ENCODE measurements around the gene TOM1L2.
A peak's percentile ranks its signal among the peaks of the same experiment; 100 is the strongest.
"Not testable (repeated sequence)": the region's sequence is repeated elsewhere in the genome, so short reads cannot be mapped to it uniquely, and the experiment has no call there.

The TOM1L2 gene

DNA sequence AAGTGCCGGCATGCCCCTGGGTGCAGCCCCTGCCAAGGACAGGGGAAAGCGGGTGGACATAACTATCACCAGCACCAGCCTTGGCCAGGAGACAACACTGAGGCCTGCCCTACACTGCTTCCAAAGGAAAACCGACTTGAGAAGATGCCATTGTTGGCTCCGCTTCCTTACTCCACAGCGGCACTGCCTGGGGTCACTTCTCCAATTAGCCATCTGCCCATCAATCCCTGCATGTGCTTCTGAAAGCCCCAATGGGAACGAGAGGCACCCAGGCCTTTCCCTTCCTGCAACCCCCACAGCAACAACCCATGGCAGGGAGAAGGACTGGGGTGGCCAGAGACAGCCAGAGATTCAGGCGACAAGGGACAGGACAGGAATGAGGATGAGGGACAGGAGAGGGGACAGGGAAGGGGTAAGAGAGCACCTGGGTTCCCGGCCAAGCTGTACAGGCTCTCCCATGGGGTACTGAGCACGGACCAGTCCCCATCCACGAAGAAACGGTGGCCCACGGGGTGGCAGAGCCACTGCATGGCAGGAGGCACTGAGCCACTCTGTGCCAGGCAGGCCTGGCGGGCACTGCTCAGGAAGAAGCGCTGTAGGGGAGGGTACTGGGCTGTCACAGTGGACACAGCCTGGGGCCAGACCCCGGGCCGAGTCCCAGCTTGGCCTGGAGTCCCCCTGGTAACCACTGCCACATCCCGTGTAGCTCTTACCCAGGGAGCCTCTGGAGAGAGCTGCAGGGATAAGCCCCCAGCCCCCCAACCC lies 156.6 kb downstream of the TOM1L2 start:
- no peak for DNase-seq

- DNase-seq = no peak
These were observed 157.2 kb downstream of the TOM1L2 start for GRCh38 chr17:17815062-17815406.

DNA sequence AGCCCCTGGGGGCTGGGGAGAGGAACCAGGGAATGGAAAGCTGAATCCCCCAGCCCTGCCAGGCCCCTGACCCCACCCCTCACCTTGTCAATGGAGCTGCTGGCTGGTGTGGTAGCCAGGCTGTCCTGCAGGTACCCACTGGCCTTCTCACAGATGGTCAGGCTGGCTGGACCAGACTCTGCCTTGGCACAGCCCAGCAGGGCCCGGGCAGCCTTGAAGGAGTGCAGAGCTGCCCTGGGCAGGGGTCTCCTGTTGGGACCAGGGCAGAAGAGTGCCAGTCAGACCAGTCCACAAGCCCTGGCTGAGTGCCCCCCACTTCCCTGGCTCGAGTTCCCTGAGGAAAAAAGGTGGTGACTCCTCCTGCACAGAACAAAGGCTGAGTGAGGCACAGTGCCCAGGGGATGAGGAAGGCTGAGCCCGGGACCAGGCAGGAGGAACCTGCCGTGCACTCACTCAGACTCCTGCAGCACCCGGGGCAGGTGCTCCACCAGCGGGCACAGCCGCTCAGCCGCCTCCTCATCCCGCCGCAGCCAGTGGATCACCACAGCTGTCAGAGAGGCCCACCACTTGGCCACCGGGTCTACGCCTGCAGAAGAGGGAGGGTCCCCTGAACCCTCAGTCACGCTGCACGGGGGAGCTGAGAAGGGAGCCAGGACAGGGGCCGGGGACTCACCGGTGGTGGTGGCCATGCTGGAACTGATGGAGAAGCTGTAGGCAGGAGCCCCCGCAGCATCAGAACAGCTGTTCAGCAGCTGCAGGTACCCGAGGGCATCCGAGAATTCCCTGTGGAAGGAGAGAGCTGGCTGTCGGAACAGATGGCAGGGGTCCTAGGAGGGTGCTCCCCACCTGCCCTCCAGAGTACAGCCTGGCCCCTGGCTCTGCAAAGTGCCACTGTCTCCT lies 157.8 kb downstream of the TOM1L2 start:
- DNase-seq = no peak

DNA sequence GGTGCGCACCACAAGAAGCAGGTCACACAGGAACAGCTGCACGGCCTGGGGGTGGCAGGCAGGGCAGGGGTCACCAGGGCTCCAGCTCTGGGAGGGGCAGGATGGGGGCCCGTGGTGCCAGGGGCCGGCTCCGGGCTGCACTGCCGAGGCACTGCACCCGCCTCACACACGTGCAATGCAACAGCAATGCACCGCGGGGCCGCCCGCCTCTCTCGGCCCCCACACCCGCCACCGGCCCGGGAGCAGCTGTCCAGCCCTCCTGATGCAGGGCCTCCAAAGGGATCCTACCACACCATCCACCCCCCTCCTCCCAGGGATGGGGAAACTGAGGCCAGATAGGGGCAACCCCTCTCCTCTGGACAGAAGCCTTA lies 158.5 kb downstream of the TOM1L2 start:
- DNase-seq = no peak

- no peak for DNase-seq
These were observed 159.0 kb downstream of the TOM1L2 start for GRCh38 chr17:17813055-17813724.

GRCh38 chr17:17812211-17813054 lies 159.8 kb downstream of the TOM1L2 start:
- DNase-seq = peak; percentile 32 to 71

- DNase-seq = no peak
These were observed 160.6 kb downstream of the TOM1L2 start for GRCh38 chr17:17811381-17812210.

- DNase-seq = no peak
These were observed 161.3 kb downstream of the TOM1L2 start for GRCh38 chr17:17810895-17811248.

DNA sequence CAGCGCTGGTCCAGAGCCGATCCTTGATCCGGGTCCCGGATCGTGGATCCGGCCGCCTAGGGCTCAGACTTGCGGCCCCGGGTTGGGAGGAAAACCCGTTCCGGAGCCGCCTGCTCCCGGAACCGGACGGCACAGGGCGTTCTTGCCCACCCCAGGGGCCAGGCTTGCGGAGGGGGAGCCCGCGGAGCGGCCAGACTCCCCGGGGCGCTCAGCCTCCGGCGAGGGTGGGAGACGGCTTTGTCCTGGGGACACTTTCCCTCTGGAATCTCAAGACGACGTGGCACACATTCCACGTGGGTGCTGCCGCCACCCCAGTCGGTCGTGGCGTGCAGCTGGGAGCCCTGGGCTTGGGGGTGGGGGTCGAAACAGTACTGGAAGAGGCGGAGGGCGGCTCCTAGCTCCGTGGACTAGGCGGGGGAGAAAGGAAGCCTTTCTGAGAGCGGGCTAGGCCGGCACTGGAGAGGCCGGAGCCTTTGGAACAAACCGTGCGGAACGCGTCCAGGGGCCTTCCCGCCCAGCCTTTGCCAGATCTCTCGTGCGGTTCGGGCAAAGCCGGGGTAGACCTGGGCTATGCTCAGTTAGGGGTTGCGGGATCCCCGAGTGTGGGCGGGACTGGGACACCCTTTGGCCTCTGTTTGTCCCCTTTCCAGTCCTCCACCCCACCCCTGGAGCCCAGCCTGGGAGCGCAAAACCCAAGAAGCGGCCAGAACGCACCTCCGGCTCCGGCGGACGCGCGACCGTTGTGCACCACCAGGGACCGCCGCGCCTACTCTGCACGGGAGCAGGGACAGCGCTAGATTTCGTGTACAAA lies 161.9 kb downstream of the TOM1L2 start:
- DNase-seq = no peak

DNA sequence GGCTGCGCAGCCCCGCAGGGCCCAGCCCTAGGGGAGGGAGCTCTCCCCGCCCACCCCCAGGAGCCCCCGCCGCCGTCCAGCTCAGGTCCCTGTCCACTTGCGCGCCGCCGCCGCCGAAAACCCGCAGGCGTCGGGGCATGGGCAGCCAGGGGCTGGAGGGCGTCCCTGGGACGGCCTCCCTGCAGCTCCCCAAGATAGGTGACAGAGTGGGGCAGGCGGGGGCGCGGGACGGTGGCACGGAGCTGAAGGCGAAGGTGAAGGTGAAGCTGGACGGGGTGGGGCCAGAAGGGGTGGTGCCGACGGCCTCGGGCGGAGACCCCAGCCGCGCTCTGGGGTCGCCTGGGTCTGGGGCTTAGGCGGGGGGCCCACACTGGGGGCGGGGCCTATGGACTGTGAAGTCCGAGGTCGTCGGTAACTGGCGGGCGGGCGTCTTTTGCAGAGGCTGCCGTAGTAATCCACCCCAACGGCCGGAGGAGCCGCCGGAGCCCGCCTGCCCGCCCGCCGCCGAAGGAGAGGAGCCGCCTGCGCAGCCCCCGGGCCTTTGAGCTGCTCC lies 162.6 kb downstream of the TOM1L2 start:
- DNase-seq = no peak

- no peak for DNase-seq
These were observed 163.3 kb downstream of the TOM1L2 start for GRCh38 chr17:17808706-17809432.

- DNase-seq = not testable (repeated sequence)
These were observed 164.0 kb downstream of the TOM1L2 start for GRCh38 chr17:17808200-17808599.

DNA sequence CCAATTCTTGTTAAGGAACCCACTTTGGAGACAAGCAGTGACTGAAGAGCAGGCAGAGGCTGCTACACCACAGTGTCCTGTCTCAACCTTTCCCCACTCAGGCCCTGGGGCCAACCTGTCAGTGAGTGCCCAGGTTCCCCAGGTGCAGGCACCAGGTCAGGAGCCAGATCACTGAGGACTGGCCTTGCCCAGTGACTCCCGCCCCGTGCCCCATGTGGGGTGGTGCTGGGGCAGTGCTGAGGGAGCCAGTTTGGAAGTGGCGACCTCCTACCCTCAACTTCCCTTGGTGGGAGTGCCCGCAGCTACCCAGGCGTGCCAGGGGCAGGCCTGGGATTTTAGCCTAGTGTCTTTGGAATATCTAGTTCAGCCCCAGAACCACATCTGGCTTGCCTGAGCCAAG lies 164.8 kb downstream of the TOM1L2 start:
- no peak for DNase-seq

DNA sequence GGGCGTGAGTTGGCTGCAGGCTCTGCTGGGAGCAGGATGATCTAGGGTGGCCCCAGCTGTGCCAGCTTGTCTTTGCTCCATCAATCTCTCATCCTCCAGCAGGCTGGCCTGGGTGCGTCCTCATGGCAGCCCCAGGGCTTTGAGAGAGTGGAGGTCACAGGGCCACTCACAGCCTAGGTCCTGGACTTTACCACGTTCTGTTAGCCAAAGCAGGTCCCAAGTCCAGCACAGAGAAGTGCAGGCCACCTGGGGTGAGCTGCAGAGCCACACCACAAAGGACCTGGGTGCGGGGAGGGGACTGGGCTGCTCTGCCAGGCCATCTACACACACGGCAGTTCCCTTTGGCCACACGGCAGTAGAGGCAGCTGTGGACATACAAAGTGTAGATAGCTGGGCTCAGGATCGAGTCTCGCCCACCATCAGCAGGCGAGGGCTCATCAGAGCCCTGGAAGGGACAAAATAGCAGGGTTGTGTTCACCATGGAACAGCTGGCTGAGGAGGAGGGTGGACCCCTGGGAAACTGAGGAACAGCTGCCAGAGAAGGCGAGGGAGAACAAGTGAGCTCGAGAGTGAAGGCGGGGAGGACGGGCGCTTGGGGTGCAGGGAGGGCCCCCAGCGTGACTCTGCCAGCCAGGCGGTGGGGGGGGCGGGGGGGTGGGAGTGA lies 165.5 kb downstream of the TOM1L2 start:
- DNase-seq = no peak

DNA sequence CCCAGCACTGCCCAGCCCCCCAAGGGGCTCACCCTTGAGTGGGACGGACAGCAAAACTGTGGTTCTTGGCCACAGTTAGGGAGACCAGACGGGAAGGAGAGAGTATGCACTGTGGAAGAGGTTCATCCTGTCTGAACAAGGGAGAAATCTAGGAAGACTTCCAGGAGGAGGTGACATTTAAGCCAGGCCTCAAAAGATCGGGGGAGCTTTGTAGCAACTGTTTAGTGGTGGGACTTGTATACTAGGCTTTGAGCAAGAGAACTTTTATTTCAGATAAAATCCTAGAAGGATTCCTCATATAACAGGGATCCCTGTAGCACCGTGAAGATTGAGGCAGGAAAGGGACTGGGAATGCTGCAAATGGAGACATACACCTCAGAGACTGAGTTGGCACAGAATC lies 166.2 kb downstream of the TOM1L2 start:
- no peak for DNase-seq

GRCh38 chr17:17805575-17805974 lies 166.6 kb downstream of the TOM1L2 start:
- no peak for DNase-seq

DNA sequence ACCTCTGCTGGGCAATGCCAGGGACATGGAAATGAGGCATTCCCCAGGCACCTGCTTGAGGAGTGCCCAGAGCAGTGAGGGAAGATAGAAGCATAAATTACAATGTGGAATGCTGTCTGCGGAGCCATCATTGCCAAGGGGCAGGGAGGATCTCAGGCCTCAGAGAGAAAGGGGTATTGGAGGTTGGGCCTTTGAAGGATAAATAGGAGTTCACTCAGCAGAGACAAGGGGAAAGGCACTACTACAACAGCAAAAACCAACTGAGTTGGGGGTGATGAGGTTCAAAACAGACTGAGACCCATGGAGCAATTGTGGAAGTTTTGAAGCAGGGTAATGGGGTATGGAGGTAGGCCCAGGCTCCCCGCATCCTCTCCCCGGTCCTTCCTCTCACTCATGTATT lies 168.2 kb downstream of the TOM1L2 start:
- no peak for DNase-seq

DNA sequence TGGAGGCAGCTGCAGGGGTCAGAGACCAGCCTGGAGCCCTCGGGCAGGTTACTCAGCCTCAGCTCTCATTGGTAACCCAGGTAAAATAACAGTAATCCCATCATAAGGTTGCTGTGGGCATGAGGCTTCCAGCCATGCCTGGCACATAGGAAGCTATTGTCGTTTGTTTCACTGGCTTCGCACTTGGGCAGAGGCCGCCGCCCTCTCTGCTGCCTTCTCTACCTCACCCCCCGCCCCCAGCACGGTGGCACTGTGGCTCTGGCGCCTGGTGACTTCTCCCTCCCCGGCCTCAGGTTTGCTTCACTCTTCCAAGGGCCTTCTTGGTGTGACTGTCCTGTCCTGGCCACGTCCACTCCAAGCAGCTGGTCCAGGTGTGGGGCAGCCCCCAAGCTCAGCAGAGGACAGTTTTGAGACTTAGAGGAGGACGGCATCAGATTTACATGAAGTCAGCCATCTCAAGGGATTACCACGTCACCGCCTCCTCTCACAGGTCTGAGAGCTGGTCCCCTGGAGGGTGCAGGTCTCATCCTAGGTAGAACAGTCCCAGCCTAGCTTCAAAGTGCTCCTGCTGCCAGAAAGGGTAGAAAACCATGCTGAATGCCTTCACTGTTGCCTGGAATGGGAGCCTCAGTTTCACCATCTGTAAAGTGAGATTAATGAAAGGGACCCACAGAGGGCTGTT lies 170.3 kb downstream of the TOM1L2 start:
- no peak for DNase-seq
